ENCODE measurements around the gene PDSS1.

GRCh38 chr10:26679588-26679987 lies 17.9 kb upstream of the PDSS1 start:
- TF ChIP-seq CTCF (conservative IDR thresholded peaks at IDR 0.05; ENCODE audit: low read depth, low read length) (no peak), RFX5 (IDR thresholded peaks at IDR 0.05; ENCODE audit: low read depth, low read length) (no peak), SMC3 (IDR thresholded peaks at IDR 0.05; ENCODE audit: low read depth, low read length) (no peak), POLR2A (IDR thresholded peaks at IDR 0.05; ENCODE audit: low read depth, low read length) (no peak), MAZ (IDR thresholded peaks at IDR 0.05; ENCODE audit: borderline replicate concordance, low read depth, low read length) (no peak), NFE2L2 (IDR thresholded peaks at IDR 0.05; ENCODE audit: low read depth, low read length) (no peak), ELK1 (IDR thresholded peaks at IDR 0.05; ENCODE audit: borderline replicate concordance, low read depth, low read length) (no peak)
- TF ChIP-seq, protein P1, sequence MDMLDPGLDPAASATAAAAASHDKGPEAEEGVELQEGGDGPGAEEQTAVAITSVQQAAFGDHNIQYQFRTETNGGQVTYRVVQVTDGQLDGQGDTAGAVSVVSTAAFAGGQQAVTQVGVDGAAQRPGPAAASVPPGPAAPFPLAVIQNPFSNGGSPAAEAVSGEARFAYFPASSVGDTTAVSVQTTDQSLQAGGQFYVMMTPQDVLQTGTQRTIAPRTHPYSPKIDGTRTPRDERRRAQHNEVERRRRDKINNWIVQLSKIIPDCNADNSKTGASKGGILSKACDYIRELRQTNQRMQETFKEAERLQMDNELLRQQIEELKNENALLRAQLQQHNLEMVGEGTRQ (IDR thresholded peaks at IDR 0.05; ENCODE audit: low read depth, low read length): no peak
